Measurements from ENCODE around the gene ZNF880. TPM values are rescaled to one million over a fixed set of nuclear protein-coding genes. Genes with fewer than 3 reads are reported as not detected.

The ZNF880 gene
- total and polyA plus RNA-seq, 9 of the 15 experiments (the other 6 are each of a cell fraction or from before 2014, with no cell fraction given) = 0.15 to 1.9 (median 0.64) TPM; not detected in 1

GRCh38 chr19:52397310-52398080 lies 27.8 kb downstream of the ZNF880 start, which contains the start of gene ZNF528 (continued):
- no peak for TF ChIP-seq CHD7 (IDR thresholded peaks at IDR 0.05; ENCODE audit: low read depth, low read length)
- TF ChIP-seq ZNF699 (CRISPR knock-in tag; IDR thresholded peaks at IDR 0.05; ENCODE audit: insufficient replicate concordance) = no peak
- no peak for TF ChIP-seq RAD21 (CRISPR knock-in tag; conservative IDR thresholded peaks at IDR 0.05 in 1 of 2, IDR thresholded peaks at IDR 0.05 in 1 of 2)
- peak; percentile 87; the same call in 1 of the 2 replicates for TF ChIP-seq THRB (CRISPR knock-in tag; conservative IDR thresholded peaks at IDR 0.05)
- no peak for TF ChIP-seq STAT5B (CRISPR knock-in tag; IDR thresholded peaks at IDR 0.05)
- TF ChIP-seq HMBOX1 (IDR thresholded peaks at IDR 0.05) = no peak
- TF ChIP-seq HDAC1 (IDR thresholded peaks at IDR 0.05) = no peak
